Measurements from ENCODE around the gene LRGUK. TPM values are rescaled to one million over a fixed set of nuclear protein-coding genes. Genes with fewer than 3 reads are reported as not detected.

Gene LRGUK
- total and polyA plus RNA-seq, 10 donors = 0.26 to 1.8 (median 1.2) TPM; not detected in 1

- no peak overlapping the region for H3K4me3 ChIP-seq
- WGBS, 5 donors = 4 to 8% (median 5%) methylated on average over 3 of the region's 3 CpGs; no CpG with 5 or more reads in 1 of the 5 donors
- no peak overlapping the region for H3K27ac ChIP-seq
- TF ChIP-seq POLR2A (IDR thresholded peaks at IDR 0.05) = no peak
- no peak for TF ChIP-seq CTCF (IDR thresholded peaks at IDR 0.05 in 8 of 11, conservative IDR thresholded peaks at IDR 0.05 in 3 of 11)
- no peak for TF ChIP-seq POLR2AphosphoS5 (IDR thresholded peaks at IDR 0.05)
- no peaks in the 10 kb centered on the region for H3K27me3 ChIP-seq (replicated peaks in 1 of 7)
- no peak for DNase-seq
- intact Hi-C loops (cut with DNase I; ENCODE audit: low total_unique reads) = no loop called here
- H3K9me3 ChIP-seq = peaks cover 0 to 8% (median 0%) of the 10 kb centered on the region in 8 donors
- no peaks in the 10 kb centered on the region for H3K36me3 ChIP-seq
- H3K4me1 ChIP-seq = no peaks in the 10 kb centered on the region
These were observed 25.4 kb upstream of the LRGUK start for GRCh38 chr7:134101716-134102115.

GRCh38 chr7:134104166-134104565 lies 23.0 kb upstream of the LRGUK start:
- no peak overlapping the region for H3K4me3 ChIP-seq
- WGBS, 5 donors = 86 to 97% (median 92%) methylated on average over 4 of the region's 4 CpGs; no CpG with 5 or more reads in 1 of the 5 donors
- H3K27me3 ChIP-seq (replicated peaks in 1 of 7) = no peaks in the 10 kb centered on the region
- intact Hi-C loops (cut with DNase I; ENCODE audit: low total_unique reads) = no loop called here
- no peak overlapping the region for H3K27ac ChIP-seq
- no peak for TF ChIP-seq POLR2AphosphoS5 (IDR thresholded peaks at IDR 0.05)
- TF ChIP-seq CTCF (IDR thresholded peaks at IDR 0.05 in 8 of 11, conservative IDR thresholded peaks at IDR 0.05 in 3 of 11) = no peak
- TF ChIP-seq POLR2A (IDR thresholded peaks at IDR 0.05) = no peak
- no peaks in the 10 kb centered on the region for H3K36me3 ChIP-seq
- no peaks in the 10 kb centered on the region for H3K4me1 ChIP-seq
- no peaks in the 10 kb centered on the region for H3K9me3 ChIP-seq
- no peak for DNase-seq

GRCh38 chr7:134105841-134106240 lies 21.3 kb upstream of the LRGUK start:
- no peak overlapping the region for H3K4me3 ChIP-seq
- TF ChIP-seq CTCF (IDR thresholded peaks at IDR 0.05 in 8 of 11, conservative IDR thresholded peaks at IDR 0.05 in 3 of 11) (no peak), POLR2AphosphoS5 (IDR thresholded peaks at IDR 0.05) (no peak), POLR2A (IDR thresholded peaks at IDR 0.05) (no peak)
- DNase-seq = no peak
- intact Hi-C loops (cut with DNase I; ENCODE audit: low total_unique reads) = no loop called here
- no peaks in the 10 kb centered on the region for H3K36me3 ChIP-seq
- H3K9me3 ChIP-seq = no peaks in the 10 kb centered on the region
- no peaks in the 10 kb centered on the region for H3K27me3 ChIP-seq (replicated peaks in 1 of 7)
- WGBS, 5 donors = 85 to 95% (median 91%) methylated on average over 5 of the region's 5 CpGs; no CpG with 5 or more reads in 1 of the 5 donors
- no peaks in the 10 kb centered on the region for H3K4me1 ChIP-seq
- H3K27ac ChIP-seq = no peak overlapping the region

GRCh38 chr7:134108802-134109201 lies 18.3 kb upstream of the LRGUK start:
- 46 to 96% (median 94%) methylated on average over 2 of the region's 2 CpGs; no CpG with 5 or more reads in 1 of the 5 donors for WGBS, 5 donors
- no peak overlapping the region for H3K4me3 ChIP-seq
- no peak for DNase-seq
- H3K9me3 ChIP-seq = no peaks in the 10 kb centered on the region
- no peaks in the 10 kb centered on the region for H3K4me1 ChIP-seq
- H3K36me3 ChIP-seq = no peaks in the 10 kb centered on the region
- H3K27me3 ChIP-seq (replicated peaks in 1 of 7) = no peaks in the 10 kb centered on the region
- no peak for TF ChIP-seq CTCF (IDR thresholded peaks at IDR 0.05 in 8 of 11, conservative IDR thresholded peaks at IDR 0.05 in 3 of 11)
- TF ChIP-seq POLR2AphosphoS5 (IDR thresholded peaks at IDR 0.05) = no peak
- no peak for TF ChIP-seq POLR2A (IDR thresholded peaks at IDR 0.05)
- intact Hi-C loops (cut with DNase I; ENCODE audit: low total_unique reads) = no loop called here
- no peak overlapping the region for H3K27ac ChIP-seq

All from spleen (tissue), 11 donors.